Middle frontal gyrus (tissue), 1 donor: ENCODE results near the gene KIF20B.

Experiments
- DNase-seq: peaks from one replicate; pipeline ENCODE4 v3.0.0-alpha.2; 2015; ENCODE audit warnings: low spot score; ENCODE audit errors: extremely low spot score

The KIF20B gene, protein sequence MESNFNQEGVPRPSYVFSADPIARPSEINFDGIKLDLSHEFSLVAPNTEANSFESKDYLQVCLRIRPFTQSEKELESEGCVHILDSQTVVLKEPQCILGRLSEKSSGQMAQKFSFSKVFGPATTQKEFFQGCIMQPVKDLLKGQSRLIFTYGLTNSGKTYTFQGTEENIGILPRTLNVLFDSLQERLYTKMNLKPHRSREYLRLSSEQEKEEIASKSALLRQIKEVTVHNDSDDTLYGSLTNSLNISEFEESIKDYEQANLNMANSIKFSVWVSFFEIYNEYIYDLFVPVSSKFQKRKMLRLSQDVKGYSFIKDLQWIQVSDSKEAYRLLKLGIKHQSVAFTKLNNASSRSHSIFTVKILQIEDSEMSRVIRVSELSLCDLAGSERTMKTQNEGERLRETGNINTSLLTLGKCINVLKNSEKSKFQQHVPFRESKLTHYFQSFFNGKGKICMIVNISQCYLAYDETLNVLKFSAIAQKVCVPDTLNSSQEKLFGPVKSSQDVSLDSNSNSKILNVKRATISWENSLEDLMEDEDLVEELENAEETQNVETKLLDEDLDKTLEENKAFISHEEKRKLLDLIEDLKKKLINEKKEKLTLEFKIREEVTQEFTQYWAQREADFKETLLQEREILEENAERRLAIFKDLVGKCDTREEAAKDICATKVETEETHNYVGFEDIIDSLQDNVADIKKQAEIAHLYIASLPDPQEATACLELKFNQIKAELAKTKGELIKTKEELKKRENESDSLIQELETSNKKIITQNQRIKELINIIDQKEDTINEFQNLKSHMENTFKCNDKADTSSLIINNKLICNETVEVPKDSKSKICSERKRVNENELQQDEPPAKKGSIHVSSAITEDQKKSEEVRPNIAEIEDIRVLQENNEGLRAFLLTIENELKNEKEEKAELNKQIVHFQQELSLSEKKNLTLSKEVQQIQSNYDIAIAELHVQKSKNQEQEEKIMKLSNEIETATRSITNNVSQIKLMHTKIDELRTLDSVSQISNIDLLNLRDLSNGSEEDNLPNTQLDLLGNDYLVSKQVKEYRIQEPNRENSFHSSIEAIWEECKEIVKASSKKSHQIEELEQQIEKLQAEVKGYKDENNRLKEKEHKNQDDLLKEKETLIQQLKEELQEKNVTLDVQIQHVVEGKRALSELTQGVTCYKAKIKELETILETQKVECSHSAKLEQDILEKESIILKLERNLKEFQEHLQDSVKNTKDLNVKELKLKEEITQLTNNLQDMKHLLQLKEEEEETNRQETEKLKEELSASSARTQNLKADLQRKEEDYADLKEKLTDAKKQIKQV (N-terminal part only)

GRCh38 chr10:89701242-89702120, at the start of gene KIF20B:
KIF20B (plus strand) TSS chr10:89701590; CDS start chr10:89705295, 3,705 bp downstream.
- DNase-seq: peak; percentile 94

DNA sequence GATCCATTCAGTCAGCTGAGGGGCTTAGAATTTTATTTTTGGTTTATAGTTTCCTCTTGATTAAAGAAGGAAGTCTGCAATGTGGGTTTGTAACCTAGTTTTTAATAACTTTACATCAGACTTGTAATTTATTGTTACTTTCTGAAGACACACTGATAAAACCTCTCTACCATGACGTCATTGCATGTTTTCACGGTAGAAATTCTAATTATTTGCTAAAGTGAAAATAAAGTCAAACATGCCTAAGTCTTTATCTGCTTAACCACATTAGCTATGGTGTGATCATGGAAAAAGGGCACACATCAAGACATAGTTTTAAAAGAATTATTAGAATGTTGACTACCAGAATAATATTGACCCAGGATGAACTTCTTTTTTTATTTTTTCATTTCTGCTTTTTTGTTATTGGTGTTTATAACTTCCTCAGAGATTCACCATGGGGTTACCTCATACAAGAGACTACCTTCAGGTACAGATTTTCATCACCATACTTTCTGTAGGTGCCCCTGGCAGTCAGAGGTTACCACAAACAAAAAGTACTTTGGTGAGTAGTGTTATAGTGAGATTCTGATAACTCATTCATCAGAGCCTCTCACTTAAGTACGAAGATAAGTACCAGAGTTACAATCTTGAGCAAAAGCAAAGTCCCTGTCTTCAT, 49.3 kb upstream of the KIF20B start:
- DNase-seq: no peak

GRCh38 chr10:89652806-89653370, 48.5 kb upstream of the KIF20B start:
- no peak for DNase-seq

- DNase-seq: no peak
These were observed 48.0 kb upstream of the KIF20B start for GRCh38 chr10:89653410-89653869.

DNA sequence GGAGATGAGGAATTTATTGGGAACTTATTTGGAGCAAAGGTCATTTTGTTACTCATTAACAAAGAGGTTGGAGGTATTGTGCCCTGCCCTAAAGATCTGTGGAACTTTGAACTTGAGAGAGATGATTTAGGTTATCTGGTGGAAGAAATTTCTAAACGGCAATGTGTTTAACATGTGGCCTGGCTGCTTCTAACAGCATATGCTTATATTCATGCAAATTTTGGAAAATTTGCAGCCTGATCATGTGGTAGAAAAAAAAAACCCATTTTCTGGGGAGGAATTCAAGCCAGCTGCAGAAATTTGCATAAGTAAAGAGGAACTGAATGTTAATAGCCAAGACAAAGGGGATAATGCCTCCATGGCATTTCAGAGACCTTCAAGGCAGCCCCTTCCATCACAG, 45.7 kb upstream of the KIF20B start:
- no peak for DNase-seq

GRCh38 chr10:89657302-89657701, 44.1 kb upstream of the KIF20B start:
- DNase-seq: no peak

DNA sequence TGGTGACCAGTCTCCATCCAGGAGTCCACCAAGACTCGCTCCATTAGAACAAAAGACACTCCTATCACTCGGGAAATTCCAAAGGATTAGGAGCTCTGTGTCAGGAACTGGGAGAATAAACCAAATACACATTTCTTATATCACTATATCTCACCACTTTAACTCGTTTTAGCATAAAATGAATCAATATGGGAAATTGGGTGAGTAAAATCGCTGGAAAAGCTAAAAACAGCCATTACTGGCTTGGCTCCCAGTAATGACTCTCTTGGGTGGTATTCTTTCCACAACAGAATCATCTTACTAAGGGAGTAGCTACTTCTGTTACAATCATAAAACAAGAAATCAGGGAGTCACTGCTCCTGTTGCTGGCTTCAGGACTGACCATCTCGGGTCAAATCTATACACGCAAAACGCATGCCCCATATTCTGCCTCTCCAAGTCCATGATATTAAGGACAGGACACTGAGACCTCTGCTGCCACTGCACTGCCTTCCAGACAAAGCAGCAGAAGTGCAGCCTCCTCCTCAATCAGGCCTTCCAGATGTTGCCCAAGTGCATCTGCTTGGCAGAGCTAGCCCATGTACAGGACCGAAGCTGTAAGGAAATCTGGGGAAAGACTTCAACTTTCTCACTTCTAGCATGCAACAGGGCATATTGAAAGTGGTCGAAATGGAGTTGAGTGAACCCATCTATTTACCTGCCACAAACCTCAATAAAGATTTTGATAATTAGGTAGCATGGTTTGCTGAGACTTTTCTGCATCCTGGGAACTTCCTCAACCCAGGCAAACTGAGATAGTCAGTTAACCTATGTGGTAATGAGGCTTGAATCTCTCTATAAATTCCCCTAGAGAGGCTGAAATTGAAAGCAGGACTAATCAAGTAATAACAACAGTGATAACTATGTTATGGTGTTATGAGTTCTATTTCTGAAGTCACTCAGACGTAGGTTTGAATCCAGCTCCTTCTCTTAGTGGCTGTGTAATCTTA, 42.0 kb upstream of the KIF20B start:
- no peak for DNase-seq

DNA sequence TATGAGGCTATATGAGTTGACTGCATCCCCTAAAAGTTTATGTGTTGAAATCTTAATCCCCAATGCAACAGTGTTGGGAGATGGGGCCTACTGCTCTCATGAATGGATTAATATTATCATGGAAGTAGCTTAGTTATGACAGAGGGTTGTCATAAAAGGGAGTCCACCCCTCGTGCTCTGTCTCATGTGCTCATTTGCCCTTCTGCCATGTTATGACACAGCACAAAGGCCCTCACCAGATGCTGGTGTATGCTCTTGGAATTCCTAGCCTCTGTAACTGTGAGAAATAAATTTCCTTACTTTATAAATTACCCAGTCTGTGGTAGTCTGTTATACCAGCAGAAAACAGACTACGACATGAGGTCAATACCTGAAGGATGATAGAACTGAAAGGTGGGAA, 38.8 kb upstream of the KIF20B start:
- DNase-seq: no peak

DNA sequence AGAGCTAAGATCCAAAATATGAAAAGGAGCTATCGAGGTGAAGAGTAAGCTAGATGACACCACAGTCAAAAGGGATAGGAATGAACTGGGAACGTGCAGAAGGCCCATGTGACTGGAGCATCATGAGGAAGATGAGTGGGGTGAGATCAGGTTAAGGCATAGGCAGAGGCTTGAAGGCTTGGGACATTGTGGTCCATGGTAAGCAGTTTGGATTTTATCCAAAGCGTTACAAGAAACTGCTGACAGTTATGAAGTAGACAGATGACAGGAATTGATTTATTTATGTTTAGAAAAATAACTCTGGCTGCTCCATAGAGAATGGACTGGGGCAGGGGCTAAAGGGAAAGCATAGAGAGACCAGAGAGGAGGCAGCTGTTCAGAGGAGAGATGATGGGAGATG, 38.2 kb upstream of the KIF20B start:
- no peak for DNase-seq

GRCh38 chr10:89664203-89664602, 37.2 kb upstream of the KIF20B start:
- no peak for DNase-seq

DNA sequence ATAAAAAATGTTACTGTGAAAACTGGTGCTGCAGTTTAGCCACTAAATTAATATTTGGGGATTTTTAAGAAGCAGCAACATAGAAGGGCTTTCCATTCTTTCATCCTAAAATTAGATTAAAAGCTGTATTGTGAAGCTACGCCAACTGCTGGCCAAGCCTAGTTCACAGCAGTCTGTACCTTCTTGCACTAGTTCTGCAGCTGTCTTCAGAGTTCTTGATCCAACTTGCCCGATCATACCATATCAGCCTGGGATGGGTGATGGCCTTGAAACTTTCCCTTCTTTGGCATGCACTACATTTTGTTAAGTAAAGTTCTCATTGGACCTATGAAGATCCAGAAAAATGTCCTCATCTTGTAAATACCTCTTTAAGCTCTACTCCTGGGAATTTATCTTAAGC, 36.1 kb upstream of the KIF20B start:
- DNase-seq: no peak

- no peak for DNase-seq
These were observed 35.3 kb upstream of the KIF20B start for GRCh38 chr10:89666138-89666537.

DNA sequence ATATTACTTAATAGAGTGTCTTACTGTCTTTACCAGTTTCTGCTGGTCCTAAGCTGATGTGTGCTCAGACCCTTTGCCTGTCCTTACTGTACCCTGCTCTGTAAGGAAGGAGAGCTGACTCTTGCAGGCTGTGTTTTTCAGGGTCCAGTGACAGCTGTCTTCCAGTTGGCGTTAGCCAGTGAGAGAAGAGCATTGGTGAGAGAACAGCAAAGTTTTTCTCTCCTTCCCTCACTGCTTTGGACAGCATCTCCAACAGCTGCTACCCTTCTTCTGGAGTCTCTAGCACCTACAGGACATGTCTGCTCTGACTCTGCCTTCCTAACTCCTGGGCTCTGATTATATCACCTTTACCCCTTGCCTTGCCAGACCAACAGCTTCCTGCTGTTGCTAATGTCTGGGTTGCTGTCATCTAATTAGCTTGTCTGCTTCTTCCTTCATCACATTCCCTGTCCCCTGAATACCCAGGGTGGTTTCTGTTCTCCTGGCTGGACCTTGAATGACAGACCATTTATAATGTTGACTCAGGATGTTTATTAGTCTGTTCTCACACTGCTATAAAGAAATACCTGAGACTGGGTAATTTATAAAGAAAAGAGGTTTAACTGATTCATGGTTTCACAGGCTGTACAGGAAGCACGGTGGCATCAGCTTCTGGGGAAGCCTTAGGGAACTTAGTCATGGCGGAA, 32.9 kb upstream of the KIF20B start:
- no peak for DNase-seq

DNA sequence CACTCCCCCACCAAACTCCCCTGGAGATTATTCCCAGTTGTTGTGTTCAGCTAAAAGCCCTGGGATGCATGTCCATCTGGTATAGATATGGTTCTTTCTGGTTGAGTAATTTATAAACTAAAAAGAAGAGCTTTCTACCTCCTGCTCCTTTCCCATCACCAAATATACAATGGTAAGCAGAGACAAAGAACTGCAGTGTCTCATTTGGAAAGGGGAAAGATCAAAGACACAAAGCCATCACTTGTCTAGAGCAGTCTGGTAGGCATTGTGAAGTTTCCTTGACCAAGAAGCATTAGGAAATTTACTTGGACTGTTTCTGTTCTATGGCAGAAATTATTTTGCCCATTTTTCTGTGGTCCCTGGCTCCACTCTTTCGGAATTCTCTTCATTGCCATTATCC, 31.4 kb upstream of the KIF20B start:
- no peak for DNase-seq

DNA sequence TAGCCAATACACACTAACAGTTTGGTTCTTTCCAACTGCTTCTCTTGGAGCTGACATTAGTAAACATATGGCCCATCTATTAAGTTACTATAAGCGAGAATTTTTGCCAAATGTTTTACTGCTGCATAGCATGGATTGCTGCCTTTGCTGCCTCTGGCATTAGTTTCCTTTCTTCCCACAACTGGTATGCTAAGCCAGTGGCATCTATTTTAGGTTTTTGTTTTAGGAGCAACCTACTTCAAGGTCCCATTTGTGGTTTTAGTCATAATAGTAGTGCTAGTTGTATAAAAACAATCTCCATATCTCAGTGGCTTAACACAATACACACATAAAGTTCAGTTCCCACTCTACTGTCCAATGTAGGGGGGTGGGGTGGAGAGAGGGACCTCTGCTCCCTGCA, 30.5 kb upstream of the KIF20B start:
- no peak for DNase-seq

GRCh38 chr10:89677341-89677740, 24.0 kb upstream of the KIF20B start:
- no peak for DNase-seq

GRCh38 chr10:89679986-89680385, 21.4 kb upstream of the KIF20B start:
- DNase-seq: no peak

DNA sequence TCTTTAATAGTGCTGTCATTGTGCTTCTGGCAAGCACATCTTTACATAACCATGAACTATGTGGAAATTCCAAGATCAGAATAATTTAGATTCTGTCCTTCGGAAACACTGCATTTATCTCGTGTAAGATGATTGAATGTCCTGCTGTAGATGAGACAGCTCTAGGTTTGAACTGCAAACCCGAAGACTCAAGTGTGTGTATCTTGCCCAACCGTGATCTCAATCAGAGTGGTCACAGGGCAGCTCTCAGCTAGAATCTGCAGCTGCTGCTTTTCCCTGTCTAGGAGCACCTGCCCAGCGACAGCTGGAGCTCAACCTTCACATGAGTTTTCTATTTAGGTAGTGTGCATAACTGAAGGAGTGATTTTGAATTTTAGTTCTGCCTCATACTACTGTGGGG, 17.5 kb upstream of the KIF20B start:
- DNase-seq: no peak
